ENCODE data around the gene ZNF729. TPM values are rescaled to one million over a fixed set of nuclear protein-coding genes. Genes with fewer than 3 reads are reported as not detected.
"Not testable (repeated sequence)": the region's sequence is repeated elsewhere in the genome, so short reads cannot be mapped to it uniquely, and the experiment has no call there.

Gene ZNF729
- not detected for polyA plus RNA-seq

DNA sequence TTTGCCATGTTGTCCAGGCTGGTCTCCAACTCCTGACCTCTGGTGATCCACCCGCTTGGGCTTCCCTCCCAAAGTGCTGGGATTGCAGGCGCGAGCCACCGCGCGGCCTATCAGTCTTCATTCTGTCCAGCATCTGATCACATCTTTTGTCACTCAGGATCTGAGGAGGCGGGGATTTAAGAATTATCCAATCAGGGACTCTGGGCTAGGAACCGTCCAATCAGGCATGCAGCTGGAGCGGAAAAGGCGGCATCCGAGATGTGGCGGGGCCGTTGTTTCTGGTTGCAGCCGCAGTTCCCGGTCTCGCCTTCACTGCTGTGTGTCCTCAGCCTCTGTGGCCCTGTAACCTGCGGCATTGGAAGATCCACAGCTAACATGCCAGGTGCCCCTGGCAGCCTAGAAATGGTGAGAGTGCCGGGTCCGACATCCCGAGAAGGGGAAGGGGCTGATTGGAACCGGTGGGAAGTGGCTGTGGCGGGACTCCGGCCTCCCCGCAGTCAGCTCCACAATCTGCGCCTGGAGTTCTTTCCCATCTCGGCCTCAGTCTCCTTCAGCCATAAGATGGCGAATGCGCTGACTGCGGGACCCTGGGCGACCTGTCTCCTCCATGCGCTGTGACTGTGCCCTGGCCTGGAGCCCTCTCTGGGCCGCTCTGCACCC is at the start of gene ZNF729:
Gene ZNF729 (plus strand): TSS at position 291 of the 660 bp plus-strand sequence. CDS start 85 bp downstream, at position 376.
- WGBS, 3 donors, result 3 to 4% (median 3%) methylated on average over 32 of the region's 32 CpGs
- no peak within 1 kb of the TSS for H3K27ac ChIP-seq (ENCODE audit: low read depth, low read length)

DNA sequence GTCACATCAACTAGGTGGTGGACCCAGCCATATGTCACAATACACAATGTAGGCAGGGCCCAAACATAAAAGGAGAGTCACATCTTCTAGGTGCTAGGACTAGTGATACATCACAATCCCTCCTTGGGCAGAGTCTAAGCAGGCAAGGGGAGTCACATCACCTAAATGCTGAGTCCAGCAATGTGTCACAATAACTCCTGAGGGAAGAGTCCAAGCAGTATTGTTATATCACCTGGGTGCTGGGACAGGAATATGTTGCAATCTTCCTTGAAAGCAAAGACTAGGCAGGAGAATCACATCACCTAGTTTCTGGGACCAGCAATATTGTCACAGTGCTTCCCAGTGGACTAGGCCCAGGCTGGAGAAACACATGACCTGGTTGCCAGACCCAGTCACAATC is 29.4 kb upstream of the ZNF729 start:
- no peak overlapping the region for H3K27ac ChIP-seq (ENCODE audit: low read depth, low read length)

DNA sequence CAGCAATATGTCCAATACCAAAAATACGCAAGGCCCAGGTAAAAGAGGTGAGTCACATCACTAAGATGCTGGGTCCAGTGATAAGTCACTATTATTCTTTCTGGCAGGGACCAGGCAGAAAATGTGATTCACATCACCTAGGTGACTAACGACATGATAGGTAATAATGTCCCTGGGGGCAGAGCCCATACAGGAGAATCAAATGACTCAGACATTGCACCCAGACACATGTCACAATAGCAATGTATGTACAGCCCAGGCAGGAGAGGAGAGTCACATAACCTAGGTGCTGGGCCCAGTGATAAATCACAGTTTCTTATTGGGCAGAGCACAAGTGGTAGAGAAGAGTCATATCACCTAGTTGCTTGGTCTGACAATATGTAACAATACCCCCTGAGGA is 28.9 kb upstream of the ZNF729 start:
- no peak overlapping the region for H3K27ac ChIP-seq (ENCODE audit: low read depth, low read length)
- 82 to 88% (median 84%) methylated on average over 2 of the region's 2 CpGs for WGBS, 3 donors

DNA sequence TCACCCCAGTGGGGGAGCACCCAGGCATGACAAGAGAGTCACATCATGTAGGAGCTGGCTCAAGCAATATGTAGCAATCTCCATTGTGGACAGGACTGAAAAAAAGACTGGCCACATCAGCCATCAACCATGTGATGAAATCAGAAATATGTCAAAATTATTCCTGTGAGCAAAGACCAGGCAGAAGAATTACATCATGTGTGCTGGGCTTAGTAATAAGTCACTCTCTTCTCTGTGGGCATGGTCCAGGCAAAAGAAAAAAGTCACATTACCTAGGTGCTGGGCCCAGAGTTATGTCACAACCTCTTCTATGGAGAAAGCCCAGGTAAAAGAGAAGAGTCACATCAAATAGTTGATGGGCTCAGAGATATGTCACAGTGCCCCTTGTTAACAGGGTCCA is 28.3 kb upstream of the ZNF729 start:
- H3K27ac ChIP-seq (ENCODE audit: low read depth, low read length), result no peak overlapping the region

DNA sequence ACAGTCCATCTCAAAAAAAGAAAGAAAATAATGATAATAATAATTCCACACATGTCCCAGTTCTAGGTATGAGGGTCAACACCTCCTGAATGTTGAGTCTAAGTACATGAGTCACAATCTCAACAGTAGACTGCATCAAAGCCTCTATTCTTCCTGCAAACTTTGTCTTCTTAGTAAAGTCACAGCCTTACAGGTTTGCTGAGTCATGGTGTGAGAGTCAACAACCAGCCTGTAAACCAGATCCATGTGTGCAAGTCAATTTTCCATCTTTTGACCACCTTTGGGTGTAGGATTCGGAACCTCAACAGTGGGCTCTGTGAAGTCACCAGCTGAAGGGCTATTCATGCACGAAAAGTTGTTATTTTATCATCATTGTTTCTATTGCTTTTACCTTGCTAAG is 25.7 kb upstream of the ZNF729 start:
- no peak overlapping the region for H3K27ac ChIP-seq (ENCODE audit: low read depth, low read length)
- WGBS, 3 donors, result 83 to 97% (median 88%) methylated on average over 2 of the region's 2 CpGs

DNA sequence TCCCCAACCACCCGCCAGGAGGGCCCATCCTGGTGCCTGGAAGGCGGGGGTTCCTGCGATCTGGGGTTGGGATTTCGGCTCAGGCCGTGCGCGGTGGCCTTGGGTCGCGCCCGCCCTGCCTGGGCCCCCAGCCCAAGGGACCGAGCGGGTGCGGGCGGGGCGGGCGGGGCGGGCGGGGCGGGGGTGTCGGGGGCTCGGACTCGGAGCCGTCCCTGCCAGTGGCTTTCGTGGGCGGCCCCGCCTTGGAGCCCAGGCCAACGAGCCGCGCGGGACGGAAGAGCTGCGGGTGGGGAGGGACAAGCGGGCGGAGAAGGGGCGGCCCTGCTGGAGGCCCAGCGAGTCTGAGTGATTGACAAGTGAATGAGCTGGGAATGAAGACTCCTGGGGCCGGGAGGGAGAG is 24.6 kb upstream of the ZNF729 start:
- H3K27ac ChIP-seq (ENCODE audit: low read depth, low read length), result no peak overlapping the region
- WGBS, 3 donors, result 6 to 10% (median 7%) methylated on average over 29 to 37 of the region's 37 CpGs

DNA sequence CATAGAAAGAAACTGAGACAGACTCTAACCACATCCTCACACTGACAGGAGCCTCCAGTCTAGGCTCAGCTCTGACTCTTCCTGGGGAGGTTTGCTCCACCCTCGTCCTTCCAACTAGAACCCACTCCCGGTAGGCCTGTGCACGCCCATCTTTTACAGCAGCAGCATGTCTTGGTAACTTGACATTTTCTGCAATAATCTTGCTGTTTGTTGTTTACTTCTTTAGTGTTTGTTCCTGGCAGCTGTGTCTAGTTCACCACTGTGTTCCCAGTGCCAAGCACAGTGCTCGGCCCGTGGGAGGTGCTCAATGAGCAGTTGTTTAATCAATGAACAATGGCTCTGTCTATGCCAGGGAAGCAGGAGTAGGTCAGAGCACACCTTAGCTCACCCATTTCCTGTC is 23.1 kb upstream of the ZNF729 start:
- 74 to 87% (median 83%) methylated on average over 5 of the region's 5 CpGs for WGBS, 3 donors
- no peak overlapping the region for H3K27ac ChIP-seq (ENCODE audit: low read depth, low read length)

DNA sequence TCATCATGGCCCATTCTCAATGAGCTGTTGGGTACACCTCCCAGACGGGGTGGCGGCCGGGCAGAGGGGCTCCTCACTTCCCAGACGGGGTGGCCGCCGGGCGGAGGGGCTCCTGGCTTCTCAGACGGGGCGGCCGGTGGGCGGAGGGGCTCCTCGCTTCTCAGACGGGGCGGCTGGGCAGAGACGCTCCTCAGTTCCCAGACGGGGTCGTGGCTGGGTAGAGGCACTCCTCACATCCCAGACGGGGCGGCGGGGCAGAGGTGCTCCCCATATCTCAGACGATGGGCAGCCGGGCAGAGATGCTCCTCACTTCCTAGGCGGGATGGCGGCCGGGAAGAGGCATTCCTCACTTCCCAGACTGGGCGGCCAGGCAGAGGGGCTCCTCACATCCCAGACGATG is 35.3 kb downstream of the ZNF729 start:
- not testable (repeated sequence) for H3K27ac ChIP-seq (ENCODE audit: low read depth, low read length)
- WGBS, 3 donors, result 93 to 98% (median 95%) methylated on average over 25 to 27 of the region's 27 CpGs

DNA sequence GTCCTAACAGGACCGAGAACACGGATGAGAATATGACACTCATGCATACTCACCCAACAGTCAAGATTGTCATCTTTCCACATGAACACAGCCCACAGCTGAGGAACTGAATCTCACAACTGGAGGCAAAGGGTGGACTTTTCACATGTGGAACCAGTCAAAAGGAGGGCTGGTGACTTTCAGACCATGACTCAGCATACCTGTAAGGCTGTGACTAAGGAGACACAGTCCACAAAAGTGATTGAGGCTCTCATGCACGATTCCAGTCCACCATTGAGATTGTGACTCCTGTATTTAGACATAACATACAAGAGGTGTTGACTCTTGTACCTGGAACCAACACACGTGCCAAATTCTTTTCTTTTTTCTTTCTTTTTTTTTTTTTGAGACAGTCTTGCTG is 40.0 kb downstream of the ZNF729 start:
- no peak overlapping the region for H3K27ac ChIP-seq (ENCODE audit: low read depth, low read length)
- WGBS, 3 donors, result 77 to 85% (median 82%) methylated on average over 4 of the region's 4 CpGs

DNA sequence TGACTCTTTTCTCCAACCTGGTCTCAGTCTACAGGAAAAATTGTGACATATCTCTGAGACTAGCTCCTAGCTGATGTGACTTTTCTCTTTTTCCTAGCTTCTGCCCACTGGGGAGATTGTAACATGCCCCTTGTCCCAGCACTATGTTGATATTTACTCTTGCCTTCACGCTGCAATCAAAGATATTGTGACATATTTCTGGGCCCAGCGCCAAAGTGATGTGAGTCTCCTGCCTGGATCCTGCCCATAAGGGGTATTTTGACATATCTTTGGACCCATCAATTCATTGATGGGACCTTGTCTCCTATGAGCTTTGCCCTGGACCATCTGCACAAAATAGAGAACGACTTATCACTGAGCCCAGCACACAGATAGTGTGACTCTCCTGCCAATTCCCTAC is 41.1 kb downstream of the ZNF729 start:
- WGBS, 3 donors, result 64 to 78% (median 74%) methylated on average over 3 of the region's 3 CpGs
- H3K27ac ChIP-seq (ENCODE audit: low read depth, low read length), result no peak overlapping the region

DNA sequence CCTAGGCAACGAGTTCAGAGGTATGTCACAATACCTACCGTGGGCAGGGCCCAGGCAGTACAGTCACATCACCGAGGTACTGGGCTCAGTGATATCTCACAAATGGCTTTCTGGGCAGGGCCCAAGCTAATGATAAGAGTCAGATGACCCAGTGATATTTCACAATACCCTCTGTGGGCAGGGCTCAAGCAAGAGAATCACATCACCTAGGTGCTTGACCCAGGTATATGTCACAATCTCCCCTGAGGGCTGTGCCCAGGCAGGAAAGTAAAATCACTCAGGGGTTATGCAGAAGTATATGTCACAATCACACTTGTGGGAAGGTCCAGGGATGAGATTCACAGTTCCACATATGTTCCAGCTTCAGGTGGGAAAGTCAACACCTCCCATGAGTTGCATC is 45.3 kb downstream of the ZNF729 start:
- H3K27ac ChIP-seq (ENCODE audit: low read depth, low read length), result no peak overlapping the region
- 74 to 84% (median 78%) methylated on average over 3 of the region's 3 CpGs for WGBS, 3 donors

DNA sequence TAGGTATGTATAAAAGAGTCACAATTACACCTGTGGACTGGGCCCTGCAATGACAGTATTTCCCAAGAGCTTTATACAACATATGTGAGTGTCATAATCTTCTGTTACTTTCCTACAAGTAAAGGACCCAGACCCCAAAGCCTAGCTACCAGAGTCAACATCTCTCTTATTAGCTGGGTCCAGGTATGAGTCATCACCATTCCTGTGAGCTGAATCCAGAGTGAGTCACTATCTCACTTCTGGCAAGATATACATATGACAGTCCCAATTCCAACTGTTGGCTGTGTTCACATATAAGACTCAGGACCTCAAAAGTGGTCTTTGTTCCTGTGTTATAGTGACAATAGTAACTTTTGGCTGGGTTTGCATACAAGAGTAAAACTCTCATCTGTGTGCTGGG is 46.7 kb downstream of the ZNF729 start:
- H3K27ac ChIP-seq (ENCODE audit: low read depth, low read length), result no peak overlapping the region

DNA sequence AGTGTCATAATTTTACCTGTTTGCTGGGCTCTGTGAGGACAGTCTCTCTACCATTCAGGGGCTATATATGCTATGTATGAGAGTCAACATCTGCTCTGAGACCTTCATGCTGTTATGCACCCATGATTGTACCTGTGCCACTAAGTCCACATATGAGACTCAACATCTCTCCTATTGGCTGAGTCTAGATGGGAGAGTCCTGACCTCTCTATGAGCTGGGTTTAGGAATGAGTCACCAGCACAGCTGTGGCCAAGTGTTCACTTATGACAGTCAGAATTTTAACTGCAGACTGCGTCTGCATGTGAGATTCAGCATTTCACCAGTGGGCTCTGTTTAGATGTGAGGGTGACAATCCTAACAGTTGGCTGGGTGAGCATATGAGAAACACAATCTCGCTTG is 49.5 kb downstream of the ZNF729 start:
- H3K27ac ChIP-seq (ENCODE audit: low read depth, low read length), result no peak overlapping the region
- 78 to 85% (median 78%) methylated on average over 2 of the region's 2 CpGs for WGBS, 3 donors

DNA sequence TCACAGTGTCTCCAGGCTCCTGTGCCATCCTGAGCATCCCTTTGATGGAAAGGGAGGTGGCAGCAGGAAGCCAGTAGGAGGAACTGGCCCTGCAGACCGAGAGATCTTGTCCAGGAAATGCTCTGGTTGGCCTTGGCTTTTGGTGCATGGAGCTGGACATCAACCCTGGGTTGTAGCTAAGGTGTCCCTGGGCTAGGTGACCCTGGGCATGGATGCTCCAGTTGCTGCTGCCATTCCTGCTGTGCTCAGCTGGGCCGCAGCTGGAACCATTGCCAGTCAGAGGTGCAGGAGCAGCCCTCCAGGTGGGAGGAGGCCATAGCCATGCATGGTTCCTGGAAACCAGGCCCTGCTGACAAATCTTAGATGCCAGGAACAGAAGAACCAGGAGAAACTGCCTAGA is 68.4 kb downstream of the ZNF729 start:
- WGBS, 3 donors, result 60 to 69% (median 67%) methylated on average over 2 of the region's 2 CpGs
- no peak overlapping the region for H3K27ac ChIP-seq (ENCODE audit: low read depth, low read length)

Other genes with a start within 250 kb of the ZNF729 start
- 1 to 10 TPM in 1 of 3 donors, under 1 TPM in 2; 0.27 to 1.3 (median 0.34) TPM for gene ZNF257, start 234.0 kb upstream of the ZNF729 start, polyA plus RNA-seq
- gene ZNF676, start 89.5 kb upstream of the ZNF729 start, polyA plus RNA-seq, result 1 to 10 TPM in 1 of 3 donors, under 1 TPM in 2; 0.54 to 1.0 (median 0.75) TPM
- gene ZNF98, start 135.9 kb downstream of the ZNF729 start, polyA plus RNA-seq, result 10 to 100 TPM in 1 of 3 donors, under 1 TPM in 1, not detected in 1; 0.31 to 13.1 TPM